SK-N-SH (cell line): Measurements from ENCODE around the gene FBLIM1.

ENCODE experiments used
- CHD2 ChIP-seq: fragments of 150-350 bp; IDR thresholded peaks from 2 replicates; pipeline ENCODE4 v1.6.1; 2018; ENCODE audit warnings: low read length; ENCODE audit not compliant: partially characterized antibody
- EP300 ChIP-seq, 2 experiments: IDR thresholded peaks; 2 replicates each; pipeline versions ENCODE4 v1.4.0 to v1.6.1; 2012; ENCODE audit warnings: borderline replicate concordance in 1 of 2, low read depth in 1 of 2, low read length in 1 of 2
- EZH2phosphoT487 ChIP-seq: fragments of 200-600 bp; sonication (generic); IDR thresholded peaks from 2 replicates; pipeline ENCODE4 v1.6.1; 2017; ENCODE audit warnings: low read depth, mixed run types, mild to moderate bottlenecking, antibody characterized with exemption, moderate library complexity, borderline replicate concordance
- FOSL2 ChIP-seq: IDR thresholded peaks from 2 replicates; pipeline ENCODE4 v1.4.0; 2012; ENCODE audit warnings: low read depth, mild to moderate bottlenecking, moderate library complexity, borderline replicate concordance
- GABPA ChIP-seq: IDR thresholded peaks from 2 replicates; pipeline ENCODE4 v1.4.0; 2012; ENCODE audit warnings: low read depth, mild to moderate bottlenecking
- MEF2A ChIP-seq: IDR thresholded peaks from 2 replicates; pipeline ENCODE4 v1.4.0; 2012; ENCODE audit warnings: low read depth, borderline replicate concordance
- REST ChIP-seq: IDR thresholded peaks from 2 replicates; pipeline ENCODE4 v1.6.1; 2012; ENCODE audit warnings: mild to moderate bottlenecking, low read depth, low read length, moderate library complexity
- RXRA ChIP-seq: IDR thresholded peaks from 2 replicates; pipeline ENCODE4 v1.4.0; 2012; ENCODE audit warnings: low read depth, mild to moderate bottlenecking, borderline replicate concordance
- SIN3A ChIP-seq: IDR thresholded peaks from 2 replicates; pipeline ENCODE4 v1.6.1; 2012; ENCODE audit warnings: low read depth, mild to moderate bottlenecking, low read length, moderate library complexity, borderline replicate concordance
- TAF1 ChIP-seq: IDR thresholded peaks from 2 replicates; pipeline ENCODE4 v1.6.1; 2012; ENCODE audit warnings: low read depth, mild to moderate bottlenecking, low read length, moderate library complexity, borderline replicate concordance
- TCF12 ChIP-seq: IDR thresholded peaks from 2 replicates; pipeline ENCODE4 v1.4.0; 2012
- YY1 ChIP-seq: IDR thresholded peaks from 2 replicates; pipeline ENCODE4 v1.4.0; 2012; ENCODE audit warnings: low read depth, mild to moderate bottlenecking
- TF ChIP-seq, protein P1 (sequence below): fragments of 200-600 bp; sonication (generic); IDR thresholded peaks from 2 replicates; pipeline ENCODE4 v1.6.1; 2017; ENCODE audit warnings: antibody characterized with exemption, mild to moderate bottlenecking, moderate library complexity

DNA sequence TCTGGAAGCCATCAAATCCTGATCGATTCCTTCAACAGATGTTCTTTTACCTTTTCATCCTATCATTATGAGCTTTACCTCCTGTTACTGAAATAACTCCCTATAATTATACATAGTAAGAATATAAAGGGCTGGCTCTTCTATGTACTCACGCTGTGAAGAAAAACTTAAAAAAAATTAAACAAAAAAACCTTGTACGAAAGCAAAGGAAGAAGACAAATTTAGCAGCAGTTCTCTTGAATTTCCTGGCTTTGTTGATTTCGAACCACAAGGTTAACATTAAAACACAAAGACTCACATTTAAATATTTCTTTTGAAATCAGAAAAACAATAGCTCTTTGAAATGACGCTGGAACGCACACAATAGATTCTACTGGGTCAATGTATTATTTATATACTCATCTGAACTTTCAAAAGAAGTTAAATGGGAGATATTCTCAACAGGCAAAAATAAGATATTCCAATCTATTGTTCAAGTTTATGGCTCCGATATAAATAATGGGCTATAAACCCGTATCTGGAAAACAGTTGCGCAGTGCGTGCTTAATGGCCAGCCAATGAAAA, 75.3 kb downstream of the FBLIM1 start:
- TF ChIP-seq, protein P1, sequence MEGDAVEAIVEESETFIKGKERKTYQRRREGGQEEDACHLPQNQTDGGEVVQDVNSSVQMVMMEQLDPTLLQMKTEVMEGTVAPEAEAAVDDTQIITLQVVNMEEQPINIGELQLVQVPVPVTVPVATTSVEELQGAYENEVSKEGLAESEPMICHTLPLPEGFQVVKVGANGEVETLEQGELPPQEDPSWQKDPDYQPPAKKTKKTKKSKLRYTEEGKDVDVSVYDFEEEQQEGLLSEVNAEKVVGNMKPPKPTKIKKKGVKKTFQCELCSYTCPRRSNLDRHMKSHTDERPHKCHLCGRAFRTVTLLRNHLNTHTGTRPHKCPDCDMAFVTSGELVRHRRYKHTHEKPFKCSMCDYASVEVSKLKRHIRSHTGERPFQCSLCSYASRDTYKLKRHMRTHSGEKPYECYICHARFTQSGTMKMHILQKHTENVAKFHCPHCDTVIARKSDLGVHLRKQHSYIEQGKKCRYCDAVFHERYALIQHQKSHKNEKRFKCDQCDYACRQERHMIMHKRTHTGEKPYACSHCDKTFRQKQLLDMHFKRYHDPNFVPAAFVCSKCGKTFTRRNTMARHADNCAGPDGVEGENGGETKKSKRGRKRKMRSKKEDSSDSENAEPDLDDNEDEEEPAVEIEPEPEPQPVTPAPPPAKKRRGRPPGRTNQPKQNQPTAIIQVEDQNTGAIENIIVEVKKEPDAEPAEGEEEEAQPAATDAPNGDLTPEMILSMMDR, result no peak
- TF ChIP-seq SIN3A, result no peak
- TF ChIP-seq FOSL2, result no peak
- no peak for TF ChIP-seq TCF12
- no peak for TF ChIP-seq TAF1
- TF ChIP-seq EZH2phosphoT487, result no peak
- no peak for TF ChIP-seq MEF2A
- TF ChIP-seq YY1, result no peak
- TF ChIP-seq CHD2, result no peak
- TF ChIP-seq EP300 (IDR thresholded peaks at IDR 0.05; ENCODE audit: borderline replicate concordance in 1 of 2, low read depth in 1 of 2, low read length in 1 of 2), result no peak
- no peak for TF ChIP-seq REST
- TF ChIP-seq RXRA, result no peak
- TF ChIP-seq GABPA, result no peak
